Hair follicle dermal papilla cell (primary cell): ENCODE measurements around the gene NDUFB6. TPM values are rescaled to one million over a fixed set of nuclear protein-coding genes. Genes with fewer than 3 reads are reported as not detected.

Experiments
- total RNA-seq: library from RNA; depleted of rRNA; stranded (reverse); fragments of >200 nt; gene quantifications from 2 replicates; pipeline ENCODE4 v1.2.3, GENCODE V29; 2012

The NDUFB6 gene
- total RNA-seq: 16.1 and 26.8 TPM in 2 replicates

GRCh38 chr9:32572900-32573523 is at the start of gene NDUFB6:
NDUFB6 (minus strand) TSS chr9:32573159; CDS start chr9:32573060, 99 bp downstream.

GRCh38 chr9:32552172-32552872 is 20.6 kb downstream of the NDUFB6 start, which contains the start of the genes SMIM27 and TOPORS:
SMIM27 (plus strand) TSS chr9:32552327; CDS start chr9:32552435, 108 bp downstream.
TOPORS (minus strand) TSS chr9:32552586; CDS start chr9:32552436, 150 bp downstream.

GRCh38 chr9:32526041-32526706 is 46.8 kb downstream of the NDUFB6 start, which contains the start of gene RIGI:
RIGI (minus strand) TSS chr9:32526196; CDS start chr9:32526166, 30 bp downstream.

Other genes starting within 250 kb of the NDUFB6 start
- gene ACO1, start 188.5 kb downstream of the NDUFB6 start, total RNA-seq: 80.6 and 86.9 TPM in 2 replicates
- gene RIGI, start 47.0 kb downstream of the NDUFB6 start, total RNA-seq: 15.3 and 22.6 TPM in 2 replicates
- gene SMIM27, start 20.8 kb downstream of the NDUFB6 start, total RNA-seq: 1.1 and 3.7 TPM in 2 replicates
- 35.7 and 37.8 TPM in 2 replicates for gene TOPORS, start 20.6 kb downstream of the NDUFB6 start, total RNA-seq
- gene TAF1L, start 62.5 kb upstream of the NDUFB6 start, total RNA-seq: not detected in 2 replicates
- not detected in 2 replicates for gene TMEM215, start 210.4 kb upstream of the NDUFB6 start, total RNA-seq